Measurements from ENCODE around the gene NUDT5. TPM values are rescaled to one million over a fixed set of nuclear protein-coding genes. Genes with fewer than 3 reads are reported as not detected.

Gene NUDT5
- total and polyA plus RNA-seq, 4 donors, result 40.6 to 54.7 (median 51.1) TPM

DNA sequence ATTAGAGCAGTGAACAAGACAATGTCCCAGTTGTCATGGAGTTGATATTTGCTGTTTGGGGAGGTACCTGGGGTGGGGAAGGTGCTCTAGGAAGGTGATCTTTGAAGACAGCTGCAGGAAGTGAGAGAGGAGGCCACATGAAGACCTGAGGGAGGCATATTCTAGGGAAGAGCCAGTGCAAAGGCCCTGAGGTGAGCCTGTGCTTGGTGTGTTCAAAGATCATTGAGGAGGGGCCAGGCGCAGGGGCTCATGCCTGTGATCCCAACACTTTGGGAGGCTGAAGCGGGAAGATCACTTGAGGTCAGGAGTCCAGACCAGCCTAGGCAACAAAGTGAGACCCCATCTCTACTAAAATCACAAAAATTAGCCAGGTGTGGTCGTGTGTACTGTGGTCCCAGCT, 51.2 kb downstream of the NUDT5 start:
- H3K9ac ChIP-seq (ENCODE audit: insufficient read depth in 1 of 2, low read length in 2 of 2), result no peak overlapping the region
- TF ChIP-seq, protein P1, sequence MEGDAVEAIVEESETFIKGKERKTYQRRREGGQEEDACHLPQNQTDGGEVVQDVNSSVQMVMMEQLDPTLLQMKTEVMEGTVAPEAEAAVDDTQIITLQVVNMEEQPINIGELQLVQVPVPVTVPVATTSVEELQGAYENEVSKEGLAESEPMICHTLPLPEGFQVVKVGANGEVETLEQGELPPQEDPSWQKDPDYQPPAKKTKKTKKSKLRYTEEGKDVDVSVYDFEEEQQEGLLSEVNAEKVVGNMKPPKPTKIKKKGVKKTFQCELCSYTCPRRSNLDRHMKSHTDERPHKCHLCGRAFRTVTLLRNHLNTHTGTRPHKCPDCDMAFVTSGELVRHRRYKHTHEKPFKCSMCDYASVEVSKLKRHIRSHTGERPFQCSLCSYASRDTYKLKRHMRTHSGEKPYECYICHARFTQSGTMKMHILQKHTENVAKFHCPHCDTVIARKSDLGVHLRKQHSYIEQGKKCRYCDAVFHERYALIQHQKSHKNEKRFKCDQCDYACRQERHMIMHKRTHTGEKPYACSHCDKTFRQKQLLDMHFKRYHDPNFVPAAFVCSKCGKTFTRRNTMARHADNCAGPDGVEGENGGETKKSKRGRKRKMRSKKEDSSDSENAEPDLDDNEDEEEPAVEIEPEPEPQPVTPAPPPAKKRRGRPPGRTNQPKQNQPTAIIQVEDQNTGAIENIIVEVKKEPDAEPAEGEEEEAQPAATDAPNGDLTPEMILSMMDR (IDR thresholded peaks at IDR 0.05; ENCODE audit: control extremely low read depth, extremely low read depth), result no peak
- ATAC-seq (ENCODE audit: insufficient read depth, low FRiP score) (no peak), DNase-seq (no peak)
- H3K27ac ChIP-seq (ENCODE audit: low read depth in 1 of 2, low read length in 1 of 2), result no peak overlapping the region
- peaks cover 0 to 2% (median 0%) of the 10 kb centered on the region in 4 donors for H3K9me3 ChIP-seq (ENCODE audit: control insufficient read depth in 4 of 4, insufficient read depth in 3 of 4, low read length in 3 of 4)
- no peaks in the 10 kb centered on the region for H3K4me1 ChIP-seq (ENCODE audit: control insufficient read depth in 5 of 5, insufficient read depth in 5 of 5, low read length in 5 of 5)
- 98 to 100% methylated on average over 3 of the region's 3 CpGs for WGBS, 2 donors
- H3K36me3 ChIP-seq (ENCODE audit: control insufficient read depth in 4 of 4, insufficient read depth in 4 of 4, low read length in 4 of 4), result peaks cover 14 to 24% (median 17%) of the 10 kb centered on the region in 4 donors
- H3K4me3 ChIP-seq, result no peak overlapping the region
- H3K27me3 ChIP-seq (ENCODE audit: control insufficient read depth in 3 of 3, insufficient read depth in 3 of 3, low read length in 2 of 3), result no peaks in the 10 kb centered on the region

DNA sequence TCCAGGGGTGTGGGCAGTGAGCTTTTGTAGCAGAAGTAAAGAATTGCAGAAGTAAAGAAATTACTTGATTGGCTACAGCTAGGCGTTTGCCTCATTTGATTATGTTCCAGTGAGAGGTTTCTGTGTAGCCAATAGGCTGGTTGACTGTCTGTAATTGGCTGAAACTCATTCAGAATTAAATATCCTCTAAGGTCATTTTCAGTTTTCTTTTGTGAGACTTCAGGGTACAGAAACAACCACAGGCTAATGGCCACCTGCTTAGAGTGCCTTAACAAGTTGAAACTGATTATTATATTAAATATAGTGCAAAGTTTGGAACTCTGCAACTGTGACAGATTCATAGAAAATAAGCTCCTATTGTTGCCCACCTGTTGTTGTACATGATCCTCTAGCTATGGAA, 55.7 kb downstream of the NUDT5 start:
- TF ChIP-seq, protein P1 (IDR thresholded peaks at IDR 0.05; ENCODE audit: control extremely low read depth, extremely low read depth), result no peak
- DNase-seq, result no peak
- Histone ChIP-seq H3K4me3 (no peak overlapping the region), H3K36me3 (ENCODE audit: control insufficient read depth in 4 of 4, insufficient read depth in 4 of 4, low read length in 4 of 4) (peaks cover 10 to 34% (median 23%) of the 10 kb centered on the region in 4 donors), H3K27ac (ENCODE audit: low read depth in 1 of 2, low read length in 1 of 2) (no peak overlapping the region), H3K9me3 (ENCODE audit: control insufficient read depth in 4 of 4, insufficient read depth in 3 of 4, low read length in 3 of 4) (peaks cover 0 to 2% (median 0%) of the 10 kb centered on the region in 4 donors), H3K27me3 (ENCODE audit: control insufficient read depth in 3 of 3, insufficient read depth in 3 of 3, low read length in 2 of 3) (no peaks in the 10 kb centered on the region), H3K9ac (ENCODE audit: insufficient read depth in 1 of 2, low read length in 2 of 2) (no peak overlapping the region), H3K4me1 (ENCODE audit: control insufficient read depth in 5 of 5, insufficient read depth in 5 of 5, low read length in 5 of 5) (no peaks in the 10 kb centered on the region)
- 47 to 90% methylated on average over 1 of the region's 1 CpG for WGBS, 2 donors
- ATAC-seq (ENCODE audit: insufficient read depth, low FRiP score), result no peak

DNA sequence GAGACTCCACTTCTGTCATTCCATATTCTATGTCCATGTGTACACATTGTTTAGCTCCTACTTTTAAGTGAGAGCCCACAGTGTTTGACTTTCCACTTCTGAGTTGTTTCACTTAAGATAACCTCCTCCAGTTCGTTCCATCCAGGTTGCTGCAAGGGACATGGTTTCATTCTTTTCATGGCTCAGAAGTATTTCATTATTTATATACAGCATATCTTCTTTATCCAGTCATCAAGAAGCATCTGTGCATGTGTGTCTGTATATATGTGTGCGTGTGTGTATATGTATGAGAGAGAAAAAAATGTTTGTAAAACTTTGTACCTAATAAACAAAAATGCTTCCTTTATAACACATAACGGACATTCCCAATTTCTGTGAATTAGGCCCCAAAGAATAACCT, 60.1 kb downstream of the NUDT5 start:
- Histone ChIP-seq H3K9ac (ENCODE audit: insufficient read depth in 1 of 2, low read length in 2 of 2) (no peak overlapping the region), H3K36me3 (ENCODE audit: control insufficient read depth in 4 of 4, insufficient read depth in 4 of 4, low read length in 4 of 4) (peaks cover 2 to 20% (median 10%) of the 10 kb centered on the region in 4 donors), H3K9me3 (ENCODE audit: control insufficient read depth in 4 of 4, insufficient read depth in 3 of 4, low read length in 3 of 4) (no peaks in the 10 kb centered on the region), H3K27me3 (ENCODE audit: control insufficient read depth in 3 of 3, insufficient read depth in 3 of 3, low read length in 2 of 3) (no peaks in the 10 kb centered on the region), H3K4me1 (ENCODE audit: control insufficient read depth in 5 of 5, insufficient read depth in 5 of 5, low read length in 5 of 5) (peaks cover 0 to 1% (median 0%) of the 10 kb centered on the region in 5 donors), H3K4me3 (no peak overlapping the region), H3K27ac (ENCODE audit: low read depth in 1 of 2, low read length in 1 of 2) (no peak overlapping the region)
- TF ChIP-seq, protein P1 (IDR thresholded peaks at IDR 0.05; ENCODE audit: control extremely low read depth, extremely low read depth), result no peak
- no peak for DNase-seq
- WGBS, 2 donors, result 80 to 83% methylated on average over 3 of the region's 3 CpGs
- no peak for ATAC-seq (ENCODE audit: insufficient read depth, low FRiP score)

All from lung (tissue), 12 donors.